Endothelial cell of umbilical vein (primary cell): ENCODE measurements around the gene ZNF283.
A peak's percentile ranks its signal among the peaks of the same experiment; 100 is the strongest.

Experiments used
- EZH2 ChIP-seq: IDR thresholded peaks from 2 replicates; pipeline ENCODE4 v1.6.1; 2012; ENCODE audit warnings: borderline replicate concordance, low read depth, mild to moderate bottlenecking, moderate library complexity, low read length, inconsistent platforms; ENCODE audit not compliant: severe bottlenecking
- FOS ChIP-seq: IDR thresholded peaks from 2 replicates; pipeline ENCODE4 v1.6.1; 2011; ENCODE audit warnings: mild to moderate bottlenecking, low read length, moderate library complexity, borderline replicate concordance; ENCODE audit not compliant: insufficient read depth
- GATA2 ChIP-seq: IDR thresholded peaks from 2 replicates; pipeline ENCODE4 v1.7.0; 2011; ENCODE audit warnings: low read depth, mild to moderate bottlenecking, moderate library complexity, mixed read lengths, low read length; ENCODE audit not compliant: insufficient read length, insufficient read depth
- JUN ChIP-seq: IDR thresholded peaks from 2 replicates; pipeline ENCODE4 v1.6.1; 2011; ENCODE audit warnings: borderline replicate concordance, low read depth; ENCODE audit not compliant: insufficient read length, insufficient read depth
- MAX ChIP-seq: IDR thresholded peaks from 2 replicates; pipeline ENCODE4 v1.6.1; 2011; ENCODE audit not compliant: insufficient read depth, insufficient read length
- MYC ChIP-seq: IDR thresholded peaks from one replicate; pipeline ENCODE4 v1.6.1; 2011; ENCODE audit warnings: mild to moderate bottlenecking, low read depth, low read length
- POLR2A ChIP-seq: IDR thresholded peaks from 2 replicates; pipeline ENCODE4 v1.6.1; 2012; ENCODE audit warnings: low read depth, mild to moderate bottlenecking, control low read depth, low read length
- POLR2AphosphoS5 ChIP-seq: IDR thresholded peaks from 2 replicates; pipeline ENCODE4 v1.6.1; 2012; ENCODE audit warnings: low read depth, mild to moderate bottlenecking, control low read depth, low read length, moderate library complexity; ENCODE audit not compliant: insufficient read depth
- TF ChIP-seq, protein P1 (sequence below), 2 donors: IDR thresholded peaks; 1 replicate in 1 of 2; 2 replicates in 1 of 2; pipeline ENCODE4 v1.5.1; 2011; ENCODE audit warnings: low read length in 2 of 2, mild to moderate bottlenecking in 2 of 2, moderate library complexity in 2 of 2, control low read depth in 1 of 2, inconsistent platforms in 1 of 2, low read depth in 1 of 2; ENCODE audit not compliant: insufficient read depth in 1 of 2; ENCODE audit errors: extremely low read depth in 1 of 2

DNA sequence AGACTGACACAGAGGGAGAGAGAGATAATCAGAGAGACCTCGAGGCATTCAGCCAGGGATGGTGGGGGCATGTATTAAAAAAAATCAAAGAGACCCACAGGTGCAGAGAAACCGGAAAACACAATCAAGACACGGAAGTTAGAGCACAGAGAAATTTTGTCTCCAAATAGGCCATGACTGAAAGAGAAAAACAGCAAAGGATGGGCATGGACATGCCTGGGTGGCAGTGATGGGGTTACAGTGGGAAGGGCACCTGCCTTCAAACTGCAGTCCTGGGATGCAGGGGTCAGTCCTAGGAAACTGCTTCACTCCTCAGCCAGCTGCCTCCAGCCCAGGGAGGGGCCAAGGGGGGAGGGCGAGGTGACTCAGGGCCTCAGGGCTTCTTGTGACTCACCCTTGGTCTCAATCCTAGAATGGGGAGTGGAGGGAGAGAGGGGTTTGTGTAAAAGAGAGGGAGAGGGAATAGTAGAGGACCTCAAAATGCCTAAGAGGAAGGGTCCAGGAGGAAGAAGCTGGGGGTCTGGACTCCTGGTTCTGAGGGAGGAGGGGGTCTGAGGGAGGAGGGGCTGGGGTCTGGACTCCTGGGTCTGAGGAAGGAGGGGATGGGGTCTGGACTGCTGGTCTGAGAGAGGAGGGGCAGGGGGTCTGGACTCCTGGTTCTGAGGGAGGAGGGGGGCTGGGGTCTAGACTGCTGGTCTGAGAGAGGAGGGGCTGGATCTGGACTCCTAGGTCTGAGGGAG is 42.7 kb upstream of the ZNF283 start:
- TF ChIP-seq, protein P1, sequence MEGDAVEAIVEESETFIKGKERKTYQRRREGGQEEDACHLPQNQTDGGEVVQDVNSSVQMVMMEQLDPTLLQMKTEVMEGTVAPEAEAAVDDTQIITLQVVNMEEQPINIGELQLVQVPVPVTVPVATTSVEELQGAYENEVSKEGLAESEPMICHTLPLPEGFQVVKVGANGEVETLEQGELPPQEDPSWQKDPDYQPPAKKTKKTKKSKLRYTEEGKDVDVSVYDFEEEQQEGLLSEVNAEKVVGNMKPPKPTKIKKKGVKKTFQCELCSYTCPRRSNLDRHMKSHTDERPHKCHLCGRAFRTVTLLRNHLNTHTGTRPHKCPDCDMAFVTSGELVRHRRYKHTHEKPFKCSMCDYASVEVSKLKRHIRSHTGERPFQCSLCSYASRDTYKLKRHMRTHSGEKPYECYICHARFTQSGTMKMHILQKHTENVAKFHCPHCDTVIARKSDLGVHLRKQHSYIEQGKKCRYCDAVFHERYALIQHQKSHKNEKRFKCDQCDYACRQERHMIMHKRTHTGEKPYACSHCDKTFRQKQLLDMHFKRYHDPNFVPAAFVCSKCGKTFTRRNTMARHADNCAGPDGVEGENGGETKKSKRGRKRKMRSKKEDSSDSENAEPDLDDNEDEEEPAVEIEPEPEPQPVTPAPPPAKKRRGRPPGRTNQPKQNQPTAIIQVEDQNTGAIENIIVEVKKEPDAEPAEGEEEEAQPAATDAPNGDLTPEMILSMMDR (IDR thresholded peaks at IDR 0.05; ENCODE audit: extremely low read depth in 1 of 2, insufficient read depth in 1 of 2, low read depth in 1 of 2, low read length in 2 of 2): no peak
- no peak for TF ChIP-seq EZH2
- TF ChIP-seq POLR2A: no peak
- peak; percentile 59 for TF ChIP-seq JUN
- TF ChIP-seq POLR2AphosphoS5: peak; percentile 48
- TF ChIP-seq GATA2: no peak
- TF ChIP-seq MAX: no peak
- peak; percentile 97 for TF ChIP-seq FOS
- TF ChIP-seq MYC: no peak
